ENCODE results near the gene PLA1A. TPM values are rescaled to one million over a fixed set of nuclear protein-coding genes. Genes with fewer than 3 reads are reported as not detected.

Gene PLA1A
- total and polyA plus RNA-seq, 10 of the 15 experiments (the other 5 are each of a cell fraction or from before 2014, with no cell fraction given), result 2.9 to 106 (median 4.8) TPM

- TF ChIP-seq PKNOX1 (IDR thresholded peaks at IDR 0.05), result peak; percentile 80
- TF ChIP-seq CREM (IDR thresholded peaks at IDR 0.05; ENCODE audit: low read depth), result peak; percentile 31; the same call in 1 of the 2 replicates
- TF ChIP-seq IKZF1 (conservative IDR thresholded peaks at IDR 0.05), result peak; percentile 78
- 0 out of 2 replicates have a peak, but pooled peaks have one; percentile 17 for TF ChIP-seq ZBED1 (IDR thresholded peaks at IDR 0.05; ENCODE audit: borderline replicate concordance)
- 0 out of 2 replicates have a peak, but pooled peaks have one; percentile 10 for TF ChIP-seq NBN (IDR thresholded peaks at IDR 0.05)
- TF ChIP-seq FOXM1 (IDR thresholded peaks at IDR 0.05; ENCODE audit: low read depth, low read length), result peak; percentile 54; the same call in 1 of the 2 replicates
- TF ChIP-seq SRF (IDR thresholded peaks at IDR 0.05; ENCODE audit: low read depth in 2 of 2, low read length in 2 of 2), result no peak
- TF ChIP-seq IKZF2 (IDR thresholded peaks at IDR 0.05), result peak; percentile 58 to 59; a peak in 3 of 4 replicates
- TF ChIP-seq NR2F1 (conservative IDR thresholded peaks at IDR 0.05), result peak; percentile 80
- TF ChIP-seq MTA2 (IDR thresholded peaks at IDR 0.05; ENCODE audit: low read depth), result peak; percentile 10; the same call in 1 of the 2 replicates
- TF ChIP-seq NRF1 (conservative IDR thresholded peaks at IDR 0.05; ENCODE audit: low read depth, low read length), result no peak
- 0 out of 2 replicates have a peak, but pooled peaks have one; percentile 7 for TF ChIP-seq CREB1 (IDR thresholded peaks at IDR 0.05; ENCODE audit: low read depth)
- TF ChIP-seq SPI1 (IDR thresholded peaks at IDR 0.05; ENCODE audit: borderline replicate concordance, insufficient read depth, low read depth, low read length), result peak; percentile 16; the same call in 1 of the 2 replicates
- TF ChIP-seq RELB (IDR thresholded peaks at IDR 0.05; ENCODE audit: low read depth), result peak; percentile 71
Measured at GRCh38 chr3:119628816-119629445, 31.2 kb downstream of the PLA1A start (continued).

Data from GM12878 (cell line).